Loucy (cell line): Measurements from ENCODE around the gene IZUMO2.

Experiments
- EZH2phosphoT487 ChIP-seq: fragments of 200-600 bp; IDR thresholded peaks from 2 replicates; pipeline ENCODE4 v1.6.1; 2018; ENCODE audit warnings: antibody characterized with exemption, mild to moderate bottlenecking, moderate library complexity, borderline replicate concordance
- TF ChIP-seq, protein P1 (sequence below): fragments of 200-600 bp; sonication (generic); conservative IDR thresholded peaks from 2 replicates; pipeline ENCODE4 v1.5.1; 2014; ENCODE audit warnings: mild to moderate bottlenecking, antibody characterized with exemption, low read length

DNA sequence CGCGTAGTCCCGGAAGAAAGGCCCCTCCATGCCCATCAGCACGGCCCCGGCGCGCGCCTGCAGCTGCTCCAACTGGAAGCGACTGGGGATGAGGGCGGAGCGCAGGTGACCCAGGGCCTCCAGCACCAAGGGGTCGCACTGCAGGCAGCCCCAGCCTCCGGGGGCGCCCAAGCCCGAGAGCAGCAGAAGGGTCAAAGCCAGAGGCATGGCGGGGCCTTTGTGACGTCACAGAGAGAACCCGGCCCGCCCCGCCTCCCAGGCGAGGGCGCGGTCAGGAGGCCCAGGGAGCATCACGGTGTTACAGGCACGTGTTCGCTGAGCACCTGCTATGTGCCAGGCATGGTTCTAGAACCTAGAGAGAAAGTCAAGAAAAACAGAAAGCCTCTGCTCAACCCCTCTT lies at the start of gene IZUMO2:
- TF ChIP-seq, protein P1, sequence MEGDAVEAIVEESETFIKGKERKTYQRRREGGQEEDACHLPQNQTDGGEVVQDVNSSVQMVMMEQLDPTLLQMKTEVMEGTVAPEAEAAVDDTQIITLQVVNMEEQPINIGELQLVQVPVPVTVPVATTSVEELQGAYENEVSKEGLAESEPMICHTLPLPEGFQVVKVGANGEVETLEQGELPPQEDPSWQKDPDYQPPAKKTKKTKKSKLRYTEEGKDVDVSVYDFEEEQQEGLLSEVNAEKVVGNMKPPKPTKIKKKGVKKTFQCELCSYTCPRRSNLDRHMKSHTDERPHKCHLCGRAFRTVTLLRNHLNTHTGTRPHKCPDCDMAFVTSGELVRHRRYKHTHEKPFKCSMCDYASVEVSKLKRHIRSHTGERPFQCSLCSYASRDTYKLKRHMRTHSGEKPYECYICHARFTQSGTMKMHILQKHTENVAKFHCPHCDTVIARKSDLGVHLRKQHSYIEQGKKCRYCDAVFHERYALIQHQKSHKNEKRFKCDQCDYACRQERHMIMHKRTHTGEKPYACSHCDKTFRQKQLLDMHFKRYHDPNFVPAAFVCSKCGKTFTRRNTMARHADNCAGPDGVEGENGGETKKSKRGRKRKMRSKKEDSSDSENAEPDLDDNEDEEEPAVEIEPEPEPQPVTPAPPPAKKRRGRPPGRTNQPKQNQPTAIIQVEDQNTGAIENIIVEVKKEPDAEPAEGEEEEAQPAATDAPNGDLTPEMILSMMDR = no peak
- no peak for TF ChIP-seq EZH2phosphoT487
